ENCODE results near the gene CDK8. TPM values are rescaled to one million over a fixed set of nuclear protein-coding genes. Genes with fewer than 3 reads are reported as not detected.

Gene CDK8
- polyA plus RNA-seq, 3 donors from 2014 or later: 1.6 to 5.2 (median 1.7) TPM

DNA sequence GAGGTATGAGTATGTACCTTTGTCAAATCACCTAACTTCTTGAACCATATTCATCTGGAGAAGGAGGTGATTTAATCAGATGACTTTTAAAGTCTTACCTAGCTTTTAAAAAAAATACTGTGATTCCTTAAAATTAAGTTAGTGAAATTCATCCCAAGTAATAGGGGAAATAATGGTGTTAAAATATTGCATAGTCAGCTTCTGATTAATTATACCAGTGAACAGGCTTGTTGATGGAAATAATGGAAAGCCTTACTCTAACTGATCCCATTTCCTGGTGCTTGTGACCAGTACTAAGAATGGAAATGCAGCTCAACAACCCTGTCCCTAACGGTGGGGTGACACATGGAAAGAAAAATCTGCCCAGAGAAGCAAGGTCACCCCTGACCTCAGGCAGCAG lies 130.7 kb downstream of the CDK8 start:
- Mint-ChIP-seq H3K36me3 (peaks cover 16 to 22% (median 17%) of the 10 kb centered on the region in 3 donors), H3K4me1 (peaks cover 24 to 25% of the 10 kb centered on the region in 2 donors), H3K27ac (no peak overlapping the region), H3K27me3 (ENCODE audit: low read depth in 3 of 3) (no peaks in the 10 kb centered on the region), H3K4me3 (no peak overlapping the region), H3K9me3 (no peaks in the 10 kb centered on the region)
- no peak for DNase-seq

DNA sequence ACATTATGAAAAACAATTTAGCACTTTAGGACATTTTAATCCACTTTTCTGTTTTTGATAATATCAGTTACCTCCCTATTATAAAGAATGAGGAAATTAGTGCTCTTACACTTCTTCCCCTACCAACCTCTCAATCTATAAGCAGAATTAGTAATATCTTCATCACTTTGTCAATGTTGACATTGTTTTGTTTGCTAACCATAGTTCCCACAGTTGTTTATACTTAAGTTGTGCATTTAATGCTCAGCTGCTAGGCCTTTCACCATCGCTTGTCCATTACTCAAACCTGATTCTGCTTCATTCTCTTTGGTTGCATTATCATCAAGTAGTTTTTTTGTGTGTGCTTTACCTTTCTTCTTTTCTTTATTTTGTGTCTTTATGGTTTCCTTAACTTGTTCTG lies 132.1 kb downstream of the CDK8 start:
- H3K27me3 Mint-ChIP-seq (ENCODE audit: low read depth in 3 of 3): no peaks in the 10 kb centered on the region
- no peak for DNase-seq
- H3K27ac Mint-ChIP-seq: no peak overlapping the region
- peaks cover 16 to 28% (median 22%) of the 10 kb centered on the region in 3 donors for H3K36me3 Mint-ChIP-seq
- H3K4me3 Mint-ChIP-seq: no peak overlapping the region
- H3K9me3 Mint-ChIP-seq: no peaks in the 10 kb centered on the region
- H3K4me1 Mint-ChIP-seq: peaks cover 19 to 20% of the 10 kb centered on the region in 2 donors

DNA sequence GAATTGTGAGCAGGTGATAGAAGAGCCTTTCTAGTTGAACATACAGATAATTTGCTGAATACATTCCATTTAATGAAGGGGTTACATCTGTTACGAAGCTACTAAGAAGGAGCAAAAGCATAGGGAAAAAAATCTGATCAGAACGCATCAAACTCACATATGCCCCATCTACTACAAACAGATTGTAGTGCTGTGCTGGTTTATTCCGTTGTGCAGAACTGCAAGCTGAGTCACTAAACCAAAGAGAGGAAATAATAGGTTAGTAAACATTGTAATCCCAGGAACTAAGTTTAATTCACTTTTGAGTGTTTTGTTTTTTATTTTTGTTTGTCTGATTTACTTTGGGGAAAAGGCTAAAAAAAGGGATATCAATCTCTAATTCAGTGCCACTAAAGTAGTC lies 136.3 kb downstream of the CDK8 start:
- DNase-seq: no peak
- H3K4me1 Mint-ChIP-seq: no peaks in the 10 kb centered on the region
- no peaks in the 10 kb centered on the region for H3K27me3 Mint-ChIP-seq (ENCODE audit: low read depth in 3 of 3)
- H3K27ac Mint-ChIP-seq: no peak overlapping the region
- no peaks in the 10 kb centered on the region for H3K9me3 Mint-ChIP-seq
- H3K4me3 Mint-ChIP-seq: no peak overlapping the region
- peaks cover 16 to 33% (median 22%) of the 10 kb centered on the region in 3 donors for H3K36me3 Mint-ChIP-seq

DNA sequence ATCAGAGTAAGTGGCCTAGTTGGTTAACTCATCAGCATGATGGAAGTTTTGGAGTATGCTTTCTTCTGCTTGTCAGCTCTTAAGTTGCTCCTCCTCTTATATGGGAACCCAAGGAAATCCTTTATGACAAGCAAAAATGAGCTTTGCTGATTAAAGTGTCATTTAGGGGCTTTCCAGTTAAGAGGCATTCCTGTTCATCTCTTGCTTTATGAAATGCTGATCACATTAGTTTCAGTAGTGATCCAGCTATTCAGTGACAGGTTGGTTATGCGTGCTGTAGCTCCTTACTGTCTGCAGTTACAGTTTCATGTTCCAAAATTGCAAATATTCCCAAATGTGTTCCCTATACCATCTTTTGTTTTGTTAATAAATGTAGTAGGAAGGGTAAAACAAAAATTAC lies 146.6 kb downstream of the CDK8 start:
- Mint-ChIP-seq H3K36me3 (peaks cover 6 to 28% (median 16%) of the 10 kb centered on the region in 3 donors), H3K27me3 (ENCODE audit: low read depth in 3 of 3) (no peaks in the 10 kb centered on the region), H3K9me3 (no peaks in the 10 kb centered on the region), H3K4me1 (no peaks in the 10 kb centered on the region), H3K4me3 (no peak overlapping the region), H3K27ac (no peak overlapping the region)
- DNase-seq: no peak

DNA sequence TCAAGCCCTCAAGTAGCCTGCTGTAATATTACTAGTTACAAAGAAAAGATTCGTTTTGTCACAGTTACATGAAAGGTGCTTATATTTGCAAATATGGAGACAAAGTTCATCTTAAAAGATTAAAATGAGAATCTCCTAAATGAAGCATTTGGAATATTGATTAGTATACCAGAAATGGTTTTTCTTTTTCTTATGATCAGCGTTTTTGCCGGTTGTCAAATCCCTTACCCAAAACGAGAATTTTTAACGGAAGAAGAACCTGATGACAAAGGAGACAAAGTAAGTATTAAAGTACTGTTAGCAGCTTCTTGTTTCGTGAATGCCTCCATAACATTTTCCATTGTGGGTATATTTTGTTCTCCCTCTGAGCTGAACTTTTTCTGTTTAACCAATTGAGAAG lies 147.1 kb downstream of the CDK8 start:
- no peaks in the 10 kb centered on the region for H3K4me1 Mint-ChIP-seq
- H3K27ac Mint-ChIP-seq: no peak overlapping the region
- peaks cover 3 to 29% (median 17%) of the 10 kb centered on the region in 3 donors for H3K36me3 Mint-ChIP-seq
- H3K4me3 Mint-ChIP-seq: no peak overlapping the region
- H3K9me3 Mint-ChIP-seq: no peaks in the 10 kb centered on the region
- no peak for DNase-seq
- H3K27me3 Mint-ChIP-seq (ENCODE audit: low read depth in 3 of 3): no peaks in the 10 kb centered on the region

DNA sequence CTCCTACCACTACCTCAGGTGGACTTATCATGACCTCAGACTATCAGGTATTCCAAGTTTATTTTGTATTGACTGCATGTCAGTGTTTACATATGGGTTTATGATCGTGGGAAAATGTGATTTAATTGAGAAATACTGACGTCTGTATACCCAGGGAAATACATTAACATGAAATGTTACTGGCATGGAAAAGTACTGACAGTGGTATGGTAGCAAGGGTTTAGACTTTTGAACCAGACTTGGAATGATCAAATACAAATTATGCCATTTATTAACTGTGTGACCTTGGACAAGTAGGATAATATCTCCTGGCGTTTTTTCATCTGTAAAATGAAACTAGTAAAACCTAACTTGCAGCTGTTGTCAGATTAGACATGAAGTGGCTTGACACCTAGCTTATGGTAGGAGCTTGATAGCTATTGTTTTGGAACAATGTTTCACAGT lies 147.7 kb downstream of the CDK8 start:
- no peak for DNase-seq
- no peak overlapping the region for H3K27ac Mint-ChIP-seq
- no peaks in the 10 kb centered on the region for H3K4me1 Mint-ChIP-seq
- no peaks in the 10 kb centered on the region for H3K27me3 Mint-ChIP-seq (ENCODE audit: low read depth in 3 of 3)
- no peak overlapping the region for H3K4me3 Mint-ChIP-seq
- no peaks in the 10 kb centered on the region for H3K9me3 Mint-ChIP-seq
- peaks cover 8 to 34% (median 22%) of the 10 kb centered on the region in 3 donors for H3K36me3 Mint-ChIP-seq

DNA sequence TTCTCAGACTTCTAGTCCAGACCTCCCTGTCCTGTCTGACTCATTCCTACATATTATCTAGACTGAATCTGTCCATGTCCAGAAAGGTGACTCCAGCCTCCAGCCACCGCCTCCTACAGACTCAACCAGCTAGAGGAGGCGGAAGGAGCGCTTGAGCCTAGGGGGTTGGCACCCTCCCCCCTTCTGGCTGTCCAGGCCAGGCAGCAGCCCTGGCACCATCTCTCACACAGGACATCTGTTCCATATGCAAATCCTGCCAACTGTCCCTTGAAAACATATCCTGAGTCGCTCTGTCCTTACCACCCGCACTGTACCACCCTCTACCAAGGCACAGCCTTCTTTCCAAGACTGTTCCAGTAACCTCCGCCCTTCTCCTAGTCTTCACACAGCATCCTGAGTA lies 152.9 kb downstream of the CDK8 start:
- H3K27ac Mint-ChIP-seq: peak overlapping the region in 1 of 6 donors; percentile 20
- peaks cover 17 to 34% (median 22%) of the 10 kb centered on the region in 3 donors for H3K36me3 Mint-ChIP-seq
- peaks cover 0 to 3% (median 1%) of the 10 kb centered on the region in 3 donors for H3K27me3 Mint-ChIP-seq (ENCODE audit: low read depth in 3 of 3)

DNA sequence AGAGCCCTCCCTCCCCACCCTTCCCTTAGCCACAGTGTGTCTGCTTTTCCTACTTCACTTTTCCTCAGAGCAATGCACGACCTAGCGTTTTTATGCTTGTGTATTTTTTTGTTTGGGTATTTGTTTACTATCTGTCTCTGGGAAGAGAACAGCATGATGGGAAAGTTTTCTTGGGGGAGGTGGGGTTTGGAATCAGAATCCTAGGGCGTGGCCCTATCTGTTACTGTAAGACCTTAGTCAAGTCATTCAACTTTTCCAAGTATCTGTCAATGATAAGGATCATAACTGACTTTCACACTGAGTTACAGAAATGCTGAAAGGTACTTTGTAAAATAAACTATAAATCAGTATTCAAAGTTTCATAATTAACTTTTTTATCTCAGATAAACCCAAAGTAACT lies 157.3 kb downstream of the CDK8 start:
- Mint-ChIP-seq H3K4me1 (no peaks in the 10 kb centered on the region), H3K36me3 (peaks cover 14 to 20% (median 17%) of the 10 kb centered on the region in 3 donors), H3K4me3 (no peak overlapping the region), H3K27ac (no peak overlapping the region), H3K9me3 (no peaks in the 10 kb centered on the region), H3K27me3 (ENCODE audit: low read depth in 3 of 3) (peaks cover 0 to 9% (median 1%) of the 10 kb centered on the region in 3 donors)
- no peak for DNase-seq

More for the DNA sequence above, 152.9 kb downstream of the CDK8 start:
- H3K9me3 Mint-ChIP-seq: no peaks in the 10 kb centered on the region
- no peak for DNase-seq
- no peaks in the 10 kb centered on the region for H3K4me1 Mint-ChIP-seq
- H3K4me3 Mint-ChIP-seq: no peak overlapping the region

DNA sequence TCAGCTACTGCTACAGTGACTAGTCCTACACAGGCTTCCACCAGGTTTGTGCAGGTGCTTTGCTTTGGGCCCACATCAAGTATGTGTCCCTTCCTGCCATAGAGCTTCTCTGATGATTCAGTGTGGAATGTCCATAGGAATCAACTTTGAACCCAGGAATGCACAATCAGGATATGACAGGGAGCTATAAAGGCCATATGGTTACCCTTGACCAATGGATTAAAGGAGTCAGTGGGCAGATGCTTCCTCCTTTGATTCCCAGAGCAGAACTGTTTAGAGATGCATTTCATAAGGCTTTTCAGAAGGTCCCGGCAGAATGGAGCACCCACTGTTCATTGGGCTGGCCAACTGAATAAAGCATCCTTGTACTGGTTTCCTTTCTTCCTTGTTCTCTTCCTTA lies 158.3 kb downstream of the CDK8 start:
- Mint-ChIP-seq H3K9me3 (no peaks in the 10 kb centered on the region), H3K36me3 (peaks cover 6 to 10% (median 9%) of the 10 kb centered on the region in 3 donors), H3K27ac (no peak overlapping the region), H3K27me3 (ENCODE audit: low read depth in 3 of 3) (peaks cover 0 to 9% (median 1%) of the 10 kb centered on the region in 3 donors), H3K4me3 (no peak overlapping the region), H3K4me1 (no peaks in the 10 kb centered on the region)
- no peak for DNase-seq

DNA sequence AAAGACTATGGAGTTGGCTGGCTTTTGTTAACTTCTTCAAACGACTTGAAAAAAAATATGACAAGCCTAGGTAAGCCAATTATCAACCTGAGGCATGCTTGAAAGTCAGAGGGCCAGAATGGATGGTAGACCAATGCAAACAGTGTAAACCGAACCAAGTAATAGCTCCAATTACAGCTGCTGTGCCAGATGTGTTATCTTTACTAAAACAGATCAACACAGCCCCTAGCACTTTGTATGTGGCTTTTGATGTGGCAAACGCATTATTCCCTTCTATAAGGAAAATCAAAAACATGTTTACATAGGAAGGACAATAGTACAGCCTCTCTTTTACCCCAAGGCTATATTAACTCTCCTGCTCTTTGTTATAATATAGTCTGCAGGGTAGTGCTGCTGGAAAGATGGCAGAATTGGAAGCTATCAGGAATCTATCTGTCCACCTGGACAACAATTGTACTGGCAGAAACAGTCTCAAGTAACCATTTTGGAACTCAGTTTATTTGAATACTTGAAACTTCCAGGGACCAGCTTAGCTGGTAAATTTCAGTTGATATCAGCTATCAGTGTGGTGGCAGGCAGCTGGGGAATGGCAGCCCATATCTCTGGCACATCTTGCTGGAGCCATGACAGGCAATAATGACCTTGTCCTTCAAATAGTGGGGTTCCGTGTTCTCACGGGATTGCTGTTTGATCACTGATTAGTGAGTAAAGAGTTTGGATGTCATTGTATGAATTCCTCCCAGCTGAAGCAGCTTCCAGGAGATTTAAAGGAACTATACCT lies 159.2 kb downstream of the CDK8 start:
- no peaks in the 10 kb centered on the region for H3K9me3 Mint-ChIP-seq
- H3K4me3 Mint-ChIP-seq: no peak overlapping the region
- H3K27me3 Mint-ChIP-seq (ENCODE audit: low read depth in 3 of 3): peaks cover 0 to 9% (median 1%) of the 10 kb centered on the region in 3 donors
- no peaks in the 10 kb centered on the region for H3K4me1 Mint-ChIP-seq
- no peak overlapping the region for H3K27ac Mint-ChIP-seq
- peaks cover 6 to 10% (median 9%) of the 10 kb centered on the region in 3 donors for H3K36me3 Mint-ChIP-seq
- DNase-seq: no peak

DNA sequence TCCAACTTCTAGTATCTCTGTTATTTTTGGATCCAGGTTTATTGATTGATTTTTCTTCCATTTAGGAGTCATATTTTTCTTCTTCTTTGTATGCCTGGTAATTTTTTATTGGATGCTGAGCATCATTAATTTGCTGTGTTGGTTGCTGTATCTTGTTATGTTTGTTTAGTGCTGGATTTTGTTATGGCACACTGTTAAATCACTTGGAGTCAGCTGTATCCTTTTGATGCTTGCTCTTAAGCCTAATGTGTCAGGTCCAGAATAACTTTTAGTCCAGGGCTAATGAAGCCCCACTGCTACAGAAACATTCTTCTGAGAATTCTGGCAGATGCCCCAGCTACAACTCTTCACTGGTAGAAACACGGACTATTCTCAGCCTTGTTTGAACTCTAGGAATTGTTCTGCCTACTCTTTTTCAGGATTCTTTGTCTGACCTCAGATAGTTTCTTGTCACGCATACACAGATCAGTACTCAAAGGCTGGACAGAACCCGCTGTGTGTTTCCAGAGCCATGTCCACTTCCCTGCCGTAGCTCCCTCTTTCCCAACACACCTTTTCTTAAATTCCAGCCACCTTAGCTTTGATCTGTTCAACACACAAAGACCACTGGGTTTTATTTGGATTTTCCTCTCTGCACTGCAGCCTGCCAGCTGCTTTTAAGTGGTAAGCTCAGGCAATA lies 166.5 kb downstream of the CDK8 start:
- Mint-ChIP-seq H3K4me1 (no peaks in the 10 kb centered on the region), H3K27me3 (ENCODE audit: low read depth in 3 of 3) (peaks cover 0 to 2% (median 0%) of the 10 kb centered on the region in 3 donors), H3K4me3 (no peak overlapping the region), H3K9me3 (no peaks in the 10 kb centered on the region), H3K27ac (peak overlapping the region in 1 of 6 donors; percentile 29), H3K36me3 (no peaks in the 10 kb centered on the region)
- DNase-seq: no peak

DNA sequence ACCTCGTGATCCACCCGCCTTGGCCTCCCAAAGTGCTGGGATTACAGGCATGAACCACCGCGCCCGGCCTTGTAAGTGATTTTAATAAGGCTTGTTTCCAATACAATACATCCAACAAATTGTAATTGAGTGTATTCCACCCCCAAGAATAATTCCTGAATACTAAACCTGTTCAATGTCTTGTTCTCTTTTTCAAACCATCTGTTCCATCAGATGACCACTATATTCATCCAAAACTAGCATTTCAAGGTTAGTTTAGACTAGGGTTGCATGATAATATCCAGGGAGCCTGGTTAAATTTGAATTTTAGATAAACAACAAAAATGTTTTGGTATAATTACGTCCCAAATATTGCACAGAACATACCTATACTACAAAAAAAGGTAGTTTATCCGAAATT lies 168.1 kb downstream of the CDK8 start:
- H3K27me3 Mint-ChIP-seq (ENCODE audit: low read depth in 3 of 3): peaks cover 2 to 7% (median 3%) of the 10 kb centered on the region in 3 donors
- H3K4me1 Mint-ChIP-seq: no peaks in the 10 kb centered on the region
- no peak overlapping the region for H3K27ac Mint-ChIP-seq
- no peak for DNase-seq
- H3K9me3 Mint-ChIP-seq: peaks cover 0 to 2% (median 0%) of the 10 kb centered on the region in 6 donors
- no peak overlapping the region for H3K4me3 Mint-ChIP-seq
- no peaks in the 10 kb centered on the region for H3K36me3 Mint-ChIP-seq

DNA sequence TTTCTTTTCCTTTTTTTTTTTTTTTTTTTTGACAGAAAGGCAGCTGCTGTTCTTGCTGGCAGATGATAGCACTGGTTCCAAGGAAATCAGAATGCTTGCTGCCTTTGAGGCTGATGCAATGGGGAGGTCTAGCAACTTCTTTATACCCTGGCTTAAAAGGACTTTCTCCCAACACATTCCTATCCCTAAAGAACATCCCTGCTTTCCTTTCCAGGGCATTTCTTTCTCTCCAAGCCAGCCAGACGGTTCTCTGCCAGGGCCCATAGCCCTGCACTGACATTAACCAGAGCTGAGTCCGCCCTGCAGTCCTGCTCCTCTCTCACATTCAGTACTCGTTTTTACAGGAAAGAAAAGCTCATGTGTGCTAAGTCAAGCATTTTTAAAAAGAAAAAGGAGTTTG lies 169.7 kb downstream of the CDK8 start:
- DNase-seq: no peak
- no peak overlapping the region for H3K4me3 Mint-ChIP-seq
- H3K4me1 Mint-ChIP-seq: no peaks in the 10 kb centered on the region
- H3K36me3 Mint-ChIP-seq: no peaks in the 10 kb centered on the region
- no peak overlapping the region for H3K27ac Mint-ChIP-seq
- H3K27me3 Mint-ChIP-seq (ENCODE audit: low read depth in 3 of 3): peaks cover 2 to 7% (median 3%) of the 10 kb centered on the region in 3 donors
- H3K9me3 Mint-ChIP-seq: peaks cover 0 to 2% (median 0%) of the 10 kb centered on the region in 6 donors

DNA sequence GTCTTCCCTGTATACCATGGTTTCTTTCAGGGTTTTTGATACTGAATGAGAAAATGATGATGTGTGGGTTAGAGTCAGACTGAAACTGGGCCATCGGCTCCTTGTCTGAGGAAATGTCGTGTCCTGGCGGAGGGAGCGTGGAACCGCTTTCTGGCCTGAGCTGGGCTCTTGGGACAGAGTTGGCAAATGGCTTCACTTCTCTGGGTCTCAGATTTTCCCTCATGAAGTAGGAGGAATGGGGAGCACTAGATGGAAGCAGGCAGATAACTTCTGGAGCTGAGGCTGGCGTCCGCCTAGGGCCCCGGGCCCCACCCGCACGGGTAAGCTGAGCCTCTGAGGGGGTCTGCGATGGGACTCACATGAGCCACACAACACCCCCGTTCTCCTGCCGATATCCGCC lies 170.3 kb downstream of the CDK8 start:
- Mint-ChIP-seq H3K4me1 (no peaks in the 10 kb centered on the region), H3K27ac (no peak overlapping the region), H3K36me3 (no peaks in the 10 kb centered on the region), H3K4me3 (no peak overlapping the region), H3K27me3 (ENCODE audit: low read depth in 3 of 3) (peaks cover 2 to 10% (median 3%) of the 10 kb centered on the region in 3 donors), H3K9me3 (peaks cover 0 to 2% (median 0%) of the 10 kb centered on the region in 6 donors)
- no peak for DNase-seq

Data from immature natural killer cell (primary cell).